ENCODE data around the gene NRXN2. TPM values are rescaled to one million over a fixed set of nuclear protein-coding genes. Genes with fewer than 3 reads are reported as not detected.

Gene NRXN2
- total RNA-seq, 1 donor from 2014 or later: not detected

GRCh38 chr11:64726867-64727530 is 4.0 kb upstream of the NRXN2 start:
- FAIRE-seq (peak; percentile 43), DNase-seq (ENCODE audit: low read depth) (no peak)
- TF ChIP-seq CTCF (IDR thresholded peaks at IDR 0.05; ENCODE audit: insufficient read depth, low read length, severe bottlenecking): no peak
- Histone ChIP-seq H3K4me3 (ENCODE audit: low read depth, low read length) (no peak overlapping the region), H3K36me3 (ENCODE audit: control insufficient read depth, insufficient read depth, low read length) (no peaks in the 10 kb centered on the region), H3K27me3 (ENCODE audit: control insufficient read depth, insufficient read depth, low read length) (peaks cover 12% of the 10 kb centered on the region)

GRCh38 chr11:64726211-64726641 is 3.2 kb upstream of the NRXN2 start:
- no peak for DNase-seq (ENCODE audit: low read depth)
- TF ChIP-seq CTCF (IDR thresholded peaks at IDR 0.05; ENCODE audit: insufficient read depth, low read length, severe bottlenecking): no peak
- Histone ChIP-seq H3K36me3 (ENCODE audit: control insufficient read depth, insufficient read depth, low read length) (no peaks in the 10 kb centered on the region), H3K4me3 (ENCODE audit: low read depth, low read length) (no peak overlapping the region), H3K27me3 (ENCODE audit: control insufficient read depth, insufficient read depth, low read length) (peaks cover 17% of the 10 kb centered on the region)
- no peak for FAIRE-seq

GRCh38 chr11:64724863-64725532 is 2.0 kb upstream of the NRXN2 start:
- FAIRE-seq: peak; percentile 32
- TF ChIP-seq CTCF (IDR thresholded peaks at IDR 0.05; ENCODE audit: insufficient read depth, low read length, severe bottlenecking): no peak
- H3K36me3 ChIP-seq (ENCODE audit: control insufficient read depth, insufficient read depth, low read length): no peaks in the 10 kb centered on the region
- DNase-seq (ENCODE audit: low read depth): no peak
- peaks cover 15% of the 10 kb centered on the region for H3K27me3 ChIP-seq (ENCODE audit: control insufficient read depth, insufficient read depth, low read length)
- no peak overlapping the region for H3K4me3 ChIP-seq (ENCODE audit: low read depth, low read length)

- DNase-seq (ENCODE audit: low read depth) (no peak), FAIRE-seq (peak; percentile 92)
- H3K27me3 ChIP-seq (ENCODE audit: control insufficient read depth, insufficient read depth, low read length): peaks cover 15% of the 10 kb centered on the region
- no peaks in the 10 kb centered on the region for H3K36me3 ChIP-seq (ENCODE audit: control insufficient read depth, insufficient read depth, low read length)
- no peak for TF ChIP-seq CTCF (IDR thresholded peaks at IDR 0.05; ENCODE audit: insufficient read depth, low read length, severe bottlenecking)
- no peak overlapping the region for H3K4me3 ChIP-seq (ENCODE audit: low read depth, low read length)
Measured at GRCh38 chr11:64723907-64724862, 1.2 kb upstream of the NRXN2 start.

- Histone ChIP-seq H3K4me3 (ENCODE audit: low read depth, low read length) (no peak overlapping the region), H3K27me3 (ENCODE audit: control insufficient read depth, insufficient read depth, low read length) (peaks cover 21% of the 10 kb centered on the region), H3K36me3 (ENCODE audit: control insufficient read depth, insufficient read depth, low read length) (no peaks in the 10 kb centered on the region)
- TF ChIP-seq CTCF (IDR thresholded peaks at IDR 0.05; ENCODE audit: insufficient read depth, low read length, severe bottlenecking): no peak
- no peak for DNase-seq (ENCODE audit: low read depth)
- FAIRE-seq: no peak
Measured at GRCh38 chr11:64722141-64723065, 594 bp downstream of the NRXN2 start.

All from bronchial epithelial cell (primary cell).